ENCODE data around the gene NDUFV1. TPM values are rescaled to one million over a fixed set of nuclear protein-coding genes. Genes with fewer than 3 reads are reported as not detected.

Gene NDUFV1
- total RNA-seq, 2 experiments from 2014 or later, result 204 to 228 TPM

- H3K9me3 Mint-ChIP-seq, result no peaks in the 10 kb centered on the region
- POLR2A ChIA-PET, result interaction anchor here (0.6 kb wide), 1 partner anchor 210 kb away, joined by 5 read pairs; no protein-coding TSS in a partner anchor
- no peak for DNase-seq
- peaks cover 30% of the 10 kb centered on the region for H3K4me1 Mint-ChIP-seq
- peak overlapping the region; percentile 93 for H3K27ac Mint-ChIP-seq
- peaks cover 29% of the 10 kb centered on the region for H3K36me3 Mint-ChIP-seq (ENCODE audit: low read depth)
- no peaks in the 10 kb centered on the region for H3K27me3 Mint-ChIP-seq
- peak overlapping the region; percentile 93 for H3K4me3 Mint-ChIP-seq
- CTCF ChIA-PET, result interaction anchor here (0.7 to 3.8 kb wide), 4 partner anchors 8 to 342 kb away, joined by 3 to 18 read pairs (median 4); partner anchors contain the start of gene NUDT8
Measured at GRCh38 chr11:67608486-67608885, 1.8 kb downstream of the NDUFV1 start.

- no peak for DNase-seq
- POLR2A ChIA-PET, result no interaction called here
- Mint-ChIP-seq H3K9me3 (no peaks in the 10 kb centered on the region), H3K27me3 (no peaks in the 10 kb centered on the region), H3K4me1 (peaks cover 39% of the 10 kb centered on the region), H3K27ac (no peak overlapping the region), H3K4me3 (no peak overlapping the region), H3K36me3 (ENCODE audit: low read depth) (peaks cover 30% of the 10 kb centered on the region)
- CTCF ChIA-PET, result interaction anchor here (0.7 to 3.8 kb wide), 4 partner anchors 9 to 39 kb away, joined by 3 to 18 read pairs (median 4); partner anchors contain the start of gene NUDT8
Measured at GRCh38 chr11:67609316-67609715, 2.6 kb downstream of the NDUFV1 start.

- Mint-ChIP-seq H3K9me3 (no peaks in the 10 kb centered on the region), H3K27me3 (no peaks in the 10 kb centered on the region), H3K4me1 (peaks cover 49% of the 10 kb centered on the region), H3K27ac (no peak overlapping the region), H3K36me3 (ENCODE audit: low read depth) (peaks cover 30% of the 10 kb centered on the region), H3K4me3 (no peak overlapping the region)
- ChIA-PET CTCF (interaction anchor here (3.8 kb wide), 1 partner anchor 19 kb away, joined by 18 read pairs; the partner anchor contains the start of gene NUDT8), POLR2A (interaction anchor here (0.7 kb wide), 1 partner anchor 20 kb away, joined by 3 read pairs; the partner anchor contains the start of gene NUDT8)
- DNase-seq, result no peak
Measured at GRCh38 chr11:67610302-67610868, 3.6 kb downstream of the NDUFV1 start.

GRCh38 chr11:67611165-67611564, 4.4 kb downstream of the NDUFV1 start:
- Mint-ChIP-seq H3K36me3 (ENCODE audit: low read depth) (peaks cover 30% of the 10 kb centered on the region), H3K4me1 (peaks cover 48% of the 10 kb centered on the region), H3K4me3 (no peak overlapping the region), H3K9me3 (no peaks in the 10 kb centered on the region), H3K27ac (no peak overlapping the region), H3K27me3 (no peaks in the 10 kb centered on the region)
- CTCF ChIA-PET, result no interaction called here
- no peak for DNase-seq
- POLR2A ChIA-PET, result no interaction called here

GRCh38 chr11:67611704-67612587, 5.2 kb downstream of the NDUFV1 start:
- no peak overlapping the region for H3K4me3 Mint-ChIP-seq
- CTCF ChIA-PET, result interaction anchor here (1.3 to 6.6 kb wide), 2 partner anchors 18 to 95 kb away, joined by 3 to 84 read pairs; partner anchors contain the start of gene NUDT8
- H3K27me3 Mint-ChIP-seq, result no peaks in the 10 kb centered on the region
- H3K27ac Mint-ChIP-seq, result peak overlapping the region; percentile 72
- POLR2A ChIA-PET, result no interaction called here
- no peak for DNase-seq
- peaks cover 30% of the 10 kb centered on the region for H3K36me3 Mint-ChIP-seq (ENCODE audit: low read depth)
- no peaks in the 10 kb centered on the region for H3K9me3 Mint-ChIP-seq
- peaks cover 49% of the 10 kb centered on the region for H3K4me1 Mint-ChIP-seq

- Mint-ChIP-seq H3K9me3 (no peaks in the 10 kb centered on the region), H3K27ac (peak overlapping the region; percentile 99), H3K4me3 (no peak overlapping the region), H3K36me3 (ENCODE audit: low read depth) (peaks cover 30% of the 10 kb centered on the region), H3K27me3 (no peaks in the 10 kb centered on the region), H3K4me1 (peaks cover 48% of the 10 kb centered on the region)
- CTCF ChIA-PET, result interaction anchor here (0.8 to 6.6 kb wide), 5 partner anchors 17 to 96 kb away, joined by 3 to 84 read pairs (median 5); partner anchors contain the start of genes GSTP1 and NUDT8
- POLR2A ChIA-PET, result no interaction called here
- DNase-seq, result no peak
Measured at GRCh38 chr11:67612751-67613150, 6.0 kb downstream of the NDUFV1 start.

- ChIA-PET CTCF (interaction anchor here (0.5 to 6.6 kb wide), 10 partner anchors 11 to 1250 kb away, joined by 3 to 84 read pairs (median 4); partner anchors contain the start of genes GSTP1 and NUDT8), POLR2A (no interaction called here)
- peak overlapping the region; percentile 99 for H3K27ac Mint-ChIP-seq
- no peaks in the 10 kb centered on the region for H3K9me3 Mint-ChIP-seq
- peaks cover 41% of the 10 kb centered on the region for H3K4me1 Mint-ChIP-seq
- peak overlapping the region; percentile 71 for H3K4me3 Mint-ChIP-seq
- H3K36me3 Mint-ChIP-seq (ENCODE audit: low read depth), result peaks cover 27% of the 10 kb centered on the region
- H3K27me3 Mint-ChIP-seq, result no peaks in the 10 kb centered on the region
- DNase-seq, result no peak
Measured at GRCh38 chr11:67613313-67613959, 6.7 kb downstream of the NDUFV1 start.

GRCh38 chr11:67613960-67614715, 7.4 kb downstream of the NDUFV1 start:
- peak overlapping the region; percentile 99 for H3K27ac Mint-ChIP-seq
- no peaks in the 10 kb centered on the region for H3K9me3 Mint-ChIP-seq
- peak overlapping the region; percentile 71 for H3K4me3 Mint-ChIP-seq
- POLR2A ChIA-PET, result no interaction called here
- no peaks in the 10 kb centered on the region for H3K27me3 Mint-ChIP-seq
- H3K36me3 Mint-ChIP-seq (ENCODE audit: low read depth), result peaks cover 20% of the 10 kb centered on the region
- peaks cover 36% of the 10 kb centered on the region for H3K4me1 Mint-ChIP-seq
- CTCF ChIA-PET, result interaction anchor here (0.5 to 6.6 kb wide), 13 partner anchors 9 to 1251 kb away, joined by 3 to 84 read pairs (median 3); partner anchors contain the start of genes GSTP1, NUDT8 and TBC1D10C
- peak; percentile 87 for DNase-seq

- POLR2A ChIA-PET, result no interaction called here
- H3K4me3 Mint-ChIP-seq, result peak overlapping the region; percentile 71
- peaks cover 15% of the 10 kb centered on the region for H3K36me3 Mint-ChIP-seq (ENCODE audit: low read depth)
- DNase-seq, result peak; percentile 61
- H3K9me3 Mint-ChIP-seq, result no peaks in the 10 kb centered on the region
- peaks cover 36% of the 10 kb centered on the region for H3K4me1 Mint-ChIP-seq
- peak overlapping the region; percentile 99 for H3K27ac Mint-ChIP-seq
- CTCF ChIA-PET, result interaction anchor here (0.6 to 6.6 kb wide), 13 partner anchors 8 to 380 kb away, joined by 3 to 84 read pairs (median 3); partner anchors contain the start of genes GSTP1, NUDT8 and TBC1D10C
- H3K27me3 Mint-ChIP-seq, result no peaks in the 10 kb centered on the region
Measured at GRCh38 chr11:67614730-67615714, 8.3 kb downstream of the NDUFV1 start.

- H3K4me3 Mint-ChIP-seq, result no peak overlapping the region
- no peak for DNase-seq
- peak overlapping the region; percentile 50 for H3K27ac Mint-ChIP-seq
- H3K4me1 Mint-ChIP-seq, result peaks cover 36% of the 10 kb centered on the region
- no peaks in the 10 kb centered on the region for H3K9me3 Mint-ChIP-seq
- ChIA-PET CTCF (interaction anchor here (0.9 to 6.6 kb wide), 3 partner anchors 11 to 32 kb away, joined by 3 to 84 read pairs (median 4); partner anchors contain the start of genes GSTP1 and NUDT8), POLR2A (no interaction called here)
- peaks cover 15% of the 10 kb centered on the region for H3K36me3 Mint-ChIP-seq (ENCODE audit: low read depth)
- H3K27me3 Mint-ChIP-seq, result no peaks in the 10 kb centered on the region
Measured at GRCh38 chr11:67615728-67616430, 9.1 kb downstream of the NDUFV1 start.
